HG03342 (cell line): ENCODE measurements around the gene PRAMEF17.
"Not testable (repeated sequence)": the region's sequence is repeated elsewhere in the genome, so short reads cannot be mapped to it uniquely, and the experiment has no call there.

Experiments used
- ATAC-seq: cut with Tn5 transposase; IDR thresholded peaks from one replicate; pipeline ENCODE4 v1.9.1; 2021; ENCODE audit warnings: mild to moderate bottlenecking, moderate library complexity; ENCODE audit not compliant: unreplicated experiment

The PRAMEF17 gene

GRCh38 chr1:13389332-13389731 lies at the start of gene PRAMEF17:
Gene PRAMEF17 (plus strand): TSS chr1:13389632. CDS start chr1:13389658, 26 bp downstream.
- not testable (repeated sequence) for ATAC-seq

GRCh38 chr1:13342496-13342895 lies 46.9 kb upstream of the PRAMEF17 start:
- ATAC-seq: not testable (repeated sequence)

- ATAC-seq: not testable (repeated sequence)
Observed at GRCh38 chr1:13347034-13347433, 42.4 kb upstream of the PRAMEF17 start, which contains the start of gene PRAMEF14. Gene PRAMEF14 (minus strand): TSS chr1:13347134. CDS start chr1:13345314, 1,820 bp downstream.

GRCh38 chr1:13353476-13353875 lies 36.0 kb upstream of the PRAMEF17 start:
- not testable (repeated sequence) for ATAC-seq

- ATAC-seq: not testable (repeated sequence)
Observed at GRCh38 chr1:13354475-13354874, 35.0 kb upstream of the PRAMEF17 start.

GRCh38 chr1:13356774-13357173 lies 32.7 kb upstream of the PRAMEF17 start:
- ATAC-seq: not testable (repeated sequence)

- ATAC-seq: not testable (repeated sequence)
Observed at GRCh38 chr1:13362364-13362763, 27.1 kb upstream of the PRAMEF17 start.

GRCh38 chr1:13364928-13365327 lies 24.5 kb upstream of the PRAMEF17 start:
- ATAC-seq: not testable (repeated sequence)

GRCh38 chr1:13366536-13366935 lies 22.9 kb upstream of the PRAMEF17 start:
- ATAC-seq: not testable (repeated sequence)

GRCh38 chr1:13368544-13368943 lies 20.9 kb upstream of the PRAMEF17 start:
- not testable (repeated sequence) for ATAC-seq

- ATAC-seq: not testable (repeated sequence)
Observed at GRCh38 chr1:13378983-13379382, 10.4 kb upstream of the PRAMEF17 start.

GRCh38 chr1:13380380-13380779 lies 9.1 kb upstream of the PRAMEF17 start:
- not testable (repeated sequence) for ATAC-seq

- not testable (repeated sequence) for ATAC-seq
Observed at GRCh38 chr1:13393004-13393403, 3.6 kb downstream of the PRAMEF17 start.

GRCh38 chr1:13394761-13395160 lies 5.3 kb downstream of the PRAMEF17 start:
- ATAC-seq: not testable (repeated sequence)

- ATAC-seq: not testable (repeated sequence)
Observed at GRCh38 chr1:13395311-13395710, 5.9 kb downstream of the PRAMEF17 start.

- no peak for ATAC-seq
Observed at GRCh38 chr1:13407811-13408210, 18.4 kb downstream of the PRAMEF17 start.

GRCh38 chr1:13410150-13410549 lies 20.7 kb downstream of the PRAMEF17 start, which contains the start of gene PRAMEF20:
Gene PRAMEF20 (plus strand): TSS chr1:13410450. CDS start chr1:13416355, 5,905 bp downstream.
- not testable (repeated sequence) for ATAC-seq

GRCh38 chr1:13430495-13430894 lies 41.1 kb downstream of the PRAMEF17 start:
- ATAC-seq: no peak

- ATAC-seq: no peak
Observed at GRCh38 chr1:13432251-13432650, 42.8 kb downstream of the PRAMEF17 start.

- not testable (repeated sequence) for ATAC-seq
Observed at GRCh38 chr1:13433694-13434358, 44.4 kb downstream of the PRAMEF17 start.

GRCh38 chr1:13435458-13435857 lies 46.0 kb downstream of the PRAMEF17 start:
- ATAC-seq: no peak

GRCh38 chr1:13439104-13439783 lies 49.8 kb downstream of the PRAMEF17 start:
- not testable (repeated sequence) for ATAC-seq
